ENCODE results near the gene DIPK2B.

Gene DIPK2B

GRCh38 chrX:45200741-45201234 is at the start of gene DIPK2B:
Gene DIPK2B, minus strand, starts transcription at chrX:45200876. Its CDS starts 50 bp downstream, at chrX:45200826.
- no peak for DNase-seq

- DNase-seq: no peak
Measured at GRCh38 chrX:45240301-45240700, 39.6 kb upstream of the DIPK2B start.

GRCh38 chrX:45238489-45238888 is 37.8 kb upstream of the DIPK2B start:
- no peak for DNase-seq

- no peak for DNase-seq
Measured at GRCh38 chrX:45233531-45233930, 32.9 kb upstream of the DIPK2B start.

GRCh38 chrX:45232139-45232538 is 31.5 kb upstream of the DIPK2B start:
- no peak for DNase-seq

- no peak for DNase-seq
Measured at GRCh38 chrX:45230410-45230809, 29.7 kb upstream of the DIPK2B start.

GRCh38 chrX:45229348-45229747 is 28.7 kb upstream of the DIPK2B start:
- no peak for DNase-seq

GRCh38 chrX:45228126-45228525 is 27.4 kb upstream of the DIPK2B start:
- DNase-seq: no peak

GRCh38 chrX:45208121-45208856 is 7.6 kb upstream of the DIPK2B start:
- DNase-seq: no peak

- no peak for DNase-seq
Measured at GRCh38 chrX:45202171-45202570, 1.5 kb upstream of the DIPK2B start.

GRCh38 chrX:45198706-45199105 is 2.0 kb downstream of the DIPK2B start:
- DNase-seq: no peak

GRCh38 chrX:45198301-45198700 is 2.4 kb downstream of the DIPK2B start:
- DNase-seq: no peak

- DNase-seq: no peak
Measured at GRCh38 chrX:45196701-45197100, 4.0 kb downstream of the DIPK2B start.

- DNase-seq: no peak
Measured at GRCh38 chrX:45191820-45192409, 8.8 kb downstream of the DIPK2B start.

- DNase-seq: no peak
Measured at GRCh38 chrX:45191383-45191782, 9.3 kb downstream of the DIPK2B start.

- DNase-seq: no peak
Measured at GRCh38 chrX:45187731-45188130, 12.9 kb downstream of the DIPK2B start.

GRCh38 chrX:45186643-45187026 is 14.0 kb downstream of the DIPK2B start:
- no peak for DNase-seq

GRCh38 chrX:45184211-45184610 is 16.5 kb downstream of the DIPK2B start:
- DNase-seq: no peak

GRCh38 chrX:45172890-45173289 is 27.8 kb downstream of the DIPK2B start:
- DNase-seq: peak in 1 of 2 experiments; percentile 0

GRCh38 chrX:45166781-45167180 is 33.9 kb downstream of the DIPK2B start:
- DNase-seq: no peak

- no peak for DNase-seq
Measured at GRCh38 chrX:45165726-45166125, 35.0 kb downstream of the DIPK2B start.

- no peak for DNase-seq
Measured at GRCh38 chrX:45164995-45165394, 35.7 kb downstream of the DIPK2B start.

GRCh38 chrX:45164021-45164621 is 36.6 kb downstream of the DIPK2B start:
- DNase-seq: no peak

GRCh38 chrX:45157647-45158046 is 43.0 kb downstream of the DIPK2B start:
- DNase-seq: no peak
